GM08714 (cell line): ENCODE data around the gene LIMK2.

ENCODE experiments used
- H3K4me3 ChIP-seq: fragments of 200-500 bp; sonication (Bioruptor generic); 2 replicates; pipeline ENCODE4 v1.5.1; 2014; ENCODE audit warnings: mild to moderate bottlenecking, low read length, inconsistent platforms
- ZNF274 ChIP-seq: IDR thresholded peaks from 2 replicates; pipeline ENCODE4 v1.6.1; 2012; ENCODE audit warnings: mild to moderate bottlenecking, low read depth, low read length

Gene LIMK2

DNA sequence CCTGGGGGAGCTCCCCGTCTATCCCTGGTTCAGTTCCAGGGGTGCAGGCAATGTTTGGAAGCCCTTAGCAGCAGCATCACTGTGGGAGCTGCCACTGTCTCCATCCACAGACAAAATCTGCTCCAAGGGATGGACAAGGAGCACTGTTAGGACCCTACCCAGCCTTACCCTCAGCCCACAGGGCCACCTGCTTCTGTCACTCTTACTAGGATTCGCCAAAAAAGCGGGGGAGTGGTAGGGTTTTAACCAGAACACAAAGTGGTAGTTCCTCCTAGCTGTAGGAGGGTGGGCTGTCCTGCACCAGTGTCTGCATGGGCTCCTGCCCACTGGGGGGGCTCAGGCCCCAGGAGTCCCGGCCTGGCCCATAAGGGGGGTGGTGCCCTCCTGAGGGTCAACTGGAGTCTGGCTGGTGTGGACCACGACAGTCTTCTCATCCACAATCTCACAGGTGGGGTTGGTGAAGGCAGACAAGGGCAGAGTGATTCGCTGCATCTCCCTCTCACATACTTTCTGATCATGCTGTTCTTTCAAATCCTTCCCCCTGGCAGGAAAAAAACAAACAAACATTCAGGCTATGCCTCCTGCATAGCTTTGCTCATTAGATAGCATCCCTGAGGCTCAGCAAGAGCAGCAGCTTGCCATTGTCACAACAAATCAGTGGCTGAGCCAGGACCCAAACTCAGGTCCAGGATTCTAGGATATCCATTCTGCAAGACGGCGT is 70.8 kb downstream of the LIMK2 start:
- TF ChIP-seq ZNF274, result no peak
- H3K4me3 ChIP-seq, result no peak overlapping the region

DNA sequence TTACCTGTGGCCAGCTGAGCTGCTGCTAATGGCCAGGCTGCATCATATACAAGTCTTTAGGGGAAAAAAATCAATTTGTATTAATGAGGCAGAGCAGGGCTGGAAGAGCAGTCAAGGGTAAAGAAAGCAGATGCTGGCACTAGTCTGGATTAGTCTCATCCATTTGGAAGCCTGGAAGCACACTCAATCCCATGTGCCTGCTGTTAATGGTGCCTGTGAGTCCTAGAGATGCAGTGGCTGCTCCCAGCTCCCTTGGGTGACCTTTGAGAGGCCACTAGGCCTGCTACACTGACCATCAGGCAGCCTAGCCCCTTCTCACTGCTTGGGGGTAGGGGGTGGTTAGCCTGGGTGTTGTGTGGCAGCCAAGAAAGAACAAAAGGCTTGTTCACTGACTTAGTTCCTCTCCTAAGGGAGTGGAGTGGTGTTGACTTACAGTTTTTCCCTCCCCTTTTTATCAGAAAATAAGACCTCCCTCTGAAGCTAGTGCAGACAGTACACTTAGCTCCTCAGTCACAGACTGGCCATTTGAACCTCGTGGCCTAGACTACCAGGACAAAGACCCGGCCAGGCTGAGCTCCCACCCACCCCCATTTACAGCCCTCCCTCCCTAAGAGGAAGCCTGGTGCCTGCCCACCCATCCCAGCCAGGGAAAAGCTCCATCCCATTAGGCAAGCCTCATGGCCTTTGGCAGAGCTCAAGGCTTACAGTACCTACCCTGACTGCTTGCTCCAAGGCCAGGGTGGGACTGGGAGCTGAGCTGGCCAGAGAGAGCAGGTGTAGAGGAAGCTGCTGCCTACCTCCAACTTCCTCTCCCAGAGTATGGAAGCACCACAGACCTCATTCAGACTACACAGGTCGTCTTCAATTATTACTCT is 72.4 kb downstream of the LIMK2 start:
- no peak overlapping the region for H3K4me3 ChIP-seq
- TF ChIP-seq ZNF274, result no peak

DNA sequence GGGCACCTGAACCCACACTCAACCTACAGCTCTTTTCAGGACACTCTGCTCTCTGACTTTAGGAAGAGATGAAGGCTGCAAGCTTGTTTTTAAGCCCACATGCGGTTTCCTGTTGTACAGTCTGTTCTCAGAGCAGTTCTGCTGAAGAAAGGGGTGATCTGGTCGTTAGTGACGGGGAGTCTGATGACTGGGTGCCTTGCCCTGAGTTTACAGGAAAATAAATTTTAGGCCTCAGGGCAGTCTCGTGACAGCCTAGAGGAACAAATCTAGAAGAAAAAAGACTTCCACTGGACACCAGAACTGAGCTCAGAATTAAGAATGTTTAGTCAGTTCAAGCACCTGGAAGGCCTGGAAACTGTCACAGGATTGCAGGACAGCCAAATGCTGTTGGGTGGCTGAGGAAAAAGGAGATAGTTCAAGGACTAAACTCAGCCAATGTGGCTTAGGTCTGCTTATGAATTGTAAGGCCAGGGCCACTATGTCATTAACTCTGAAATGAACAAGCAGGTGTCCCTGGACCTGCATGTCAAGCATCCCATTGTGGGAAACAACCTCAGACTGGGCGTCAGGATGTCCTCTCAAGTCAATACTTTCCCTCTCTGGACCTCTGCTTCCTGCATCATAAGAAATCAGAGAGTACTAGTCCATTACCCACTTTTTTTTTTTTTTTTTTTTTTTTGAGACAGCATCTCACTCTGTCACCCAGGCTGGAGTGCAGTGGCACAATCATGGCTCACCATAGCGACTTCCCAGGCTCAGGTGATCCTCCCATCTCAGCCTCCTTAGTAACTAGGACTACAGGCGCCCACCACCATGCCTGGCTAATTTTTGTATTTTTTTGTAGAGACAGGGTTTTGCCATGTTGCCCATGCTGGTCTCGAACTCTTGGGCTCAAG is 74.5 kb downstream of the LIMK2 start:
- TF ChIP-seq ZNF274, result no peak
- no peak overlapping the region for H3K4me3 ChIP-seq

DNA sequence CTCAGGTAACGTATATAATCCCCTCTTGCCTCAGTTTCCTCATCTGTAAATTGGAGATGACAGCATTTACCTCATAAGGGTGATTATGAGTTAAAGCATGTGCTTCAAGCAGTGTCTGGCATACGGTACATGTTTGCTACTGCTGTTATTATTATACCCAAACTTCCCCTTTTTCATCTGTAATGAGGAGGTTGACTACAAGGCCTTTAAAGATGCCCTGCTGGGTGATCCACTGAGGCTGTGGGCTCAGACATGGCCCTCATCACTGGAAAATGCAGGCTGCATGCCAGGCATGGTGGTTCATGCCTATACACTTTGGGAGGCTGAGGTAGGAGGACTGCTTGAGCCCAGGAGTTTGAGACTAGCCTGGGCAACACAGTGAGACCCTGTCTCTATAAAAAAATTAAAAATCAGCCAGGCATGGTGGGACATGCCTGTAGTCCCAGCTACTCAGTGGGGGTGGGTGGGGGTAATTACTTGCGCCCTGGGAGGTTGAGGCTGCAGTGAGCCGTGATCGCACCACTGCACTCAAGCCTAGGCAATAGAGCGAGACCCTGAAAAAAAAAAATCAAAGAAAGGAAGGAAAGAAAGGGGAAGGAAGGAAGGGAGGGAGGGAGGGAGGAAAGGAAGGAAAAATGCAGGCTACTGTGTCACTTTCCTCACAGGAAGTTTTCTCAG is 75.9 kb downstream of the LIMK2 start:
- no peak for TF ChIP-seq ZNF274
- H3K4me3 ChIP-seq, result no peak overlapping the region

DNA sequence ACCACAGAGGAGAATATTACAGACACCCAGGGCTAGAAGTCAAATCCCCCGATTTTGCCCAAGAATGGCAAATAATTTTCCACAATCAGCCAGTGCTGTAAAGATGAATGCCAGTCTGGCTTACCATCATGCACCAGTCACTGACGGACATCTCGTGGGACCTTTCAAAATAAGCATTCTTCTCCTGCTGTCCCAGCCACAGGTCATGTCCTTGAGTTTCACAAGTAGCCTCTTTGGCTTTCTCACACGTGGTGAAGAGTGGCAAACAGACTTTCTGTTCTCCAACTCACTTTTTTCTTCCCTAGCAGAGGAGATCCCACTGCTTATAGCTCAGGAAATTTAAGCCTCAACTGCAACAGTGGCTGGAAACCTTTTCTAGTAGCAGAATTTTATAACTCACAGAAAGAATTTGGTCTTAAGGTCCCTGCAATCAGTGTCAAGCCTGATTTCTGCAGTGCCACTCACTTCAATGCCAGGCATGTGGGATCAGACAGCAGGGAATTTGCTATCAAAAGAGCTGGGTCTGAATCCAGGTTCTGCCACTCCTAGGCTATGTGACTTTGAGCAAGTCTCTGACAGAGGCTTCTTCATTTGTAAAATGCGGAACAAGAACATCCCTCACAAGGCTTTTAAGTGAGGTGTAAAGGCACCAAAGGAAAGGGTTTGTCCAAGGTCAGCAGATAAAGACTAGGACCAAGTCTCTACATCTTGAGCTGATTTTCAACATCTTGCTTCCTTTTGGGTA is 76.6 kb downstream of the LIMK2 start:
- no peak overlapping the region for H3K4me3 ChIP-seq

DNA sequence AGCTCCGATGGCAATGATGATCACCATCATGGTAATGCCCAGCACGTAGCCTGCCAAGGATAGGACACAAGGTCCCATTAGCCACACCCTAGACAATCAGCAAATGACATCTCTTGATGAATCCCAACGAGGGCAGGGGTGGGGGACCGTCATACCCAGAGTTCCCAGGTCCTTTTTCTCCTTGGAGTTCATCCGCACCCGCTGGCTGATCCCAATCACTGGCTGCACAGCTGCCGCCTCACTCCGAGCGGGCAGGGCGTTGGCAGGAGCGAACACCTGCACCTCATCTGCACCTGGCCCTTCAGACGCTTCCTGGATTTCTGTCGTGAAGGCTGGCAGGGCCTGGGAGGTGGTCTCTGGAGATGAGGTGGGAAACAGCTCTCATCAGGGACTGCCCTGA is 77.2 kb downstream of the LIMK2 start:
- no peak for TF ChIP-seq ZNF274
- no peak overlapping the region; the same call in 1 of the 2 replicates for H3K4me3 ChIP-seq

More for the DNA sequence above, 76.6 kb downstream of the LIMK2 start:
- TF ChIP-seq ZNF274, result no peak

DNA sequence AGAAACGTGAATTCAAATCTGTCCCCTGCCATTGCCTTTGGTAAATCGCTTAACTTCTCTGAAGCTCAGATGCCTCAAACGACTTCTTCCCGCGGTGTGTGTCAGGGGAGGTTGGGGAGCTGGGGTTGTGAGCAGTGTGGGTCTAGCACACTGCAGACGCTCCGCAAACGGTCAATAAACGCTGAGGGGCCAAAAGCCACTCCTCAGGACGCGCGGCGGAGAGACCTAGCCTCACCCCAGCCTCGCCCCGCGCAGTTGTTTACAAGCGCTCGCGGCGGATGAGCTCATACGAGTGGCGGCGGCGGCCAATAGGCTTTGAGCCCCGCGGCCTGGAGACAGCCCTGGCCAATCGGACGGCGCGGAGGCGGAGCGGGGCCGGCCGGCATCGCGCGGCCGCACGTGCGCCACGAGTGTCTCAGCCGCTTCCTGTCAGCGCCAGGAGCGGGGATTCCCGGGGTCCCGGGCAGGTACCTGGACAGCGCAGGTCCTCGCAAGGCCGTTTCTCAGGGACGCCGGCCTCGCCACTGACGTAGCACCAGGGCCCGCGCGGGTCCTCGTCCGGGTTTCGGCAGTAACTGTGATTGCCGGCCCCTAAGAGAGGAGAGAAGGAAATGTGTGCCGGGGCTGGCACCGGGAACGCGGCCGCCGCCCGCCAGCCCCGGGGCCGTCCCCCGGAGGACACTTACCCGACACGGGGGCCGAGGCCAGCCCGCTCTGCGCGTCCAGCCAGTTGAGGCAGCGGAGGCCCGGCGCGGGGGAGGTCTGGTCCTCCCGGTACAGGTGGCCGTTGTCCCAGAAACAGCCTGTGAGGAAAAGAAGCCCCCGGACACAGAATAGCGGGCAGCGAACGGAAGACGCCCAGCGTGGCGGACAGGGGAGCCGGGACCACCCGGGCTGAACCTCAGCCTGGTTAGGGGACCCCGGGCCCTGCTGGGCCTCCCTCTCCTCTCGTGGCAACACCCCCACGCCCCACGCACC is 78.7 kb downstream of the LIMK2 start:
- H3K4me3 ChIP-seq, result peak overlapping the region; percentile 49
- TF ChIP-seq ZNF274, result no peak

DNA sequence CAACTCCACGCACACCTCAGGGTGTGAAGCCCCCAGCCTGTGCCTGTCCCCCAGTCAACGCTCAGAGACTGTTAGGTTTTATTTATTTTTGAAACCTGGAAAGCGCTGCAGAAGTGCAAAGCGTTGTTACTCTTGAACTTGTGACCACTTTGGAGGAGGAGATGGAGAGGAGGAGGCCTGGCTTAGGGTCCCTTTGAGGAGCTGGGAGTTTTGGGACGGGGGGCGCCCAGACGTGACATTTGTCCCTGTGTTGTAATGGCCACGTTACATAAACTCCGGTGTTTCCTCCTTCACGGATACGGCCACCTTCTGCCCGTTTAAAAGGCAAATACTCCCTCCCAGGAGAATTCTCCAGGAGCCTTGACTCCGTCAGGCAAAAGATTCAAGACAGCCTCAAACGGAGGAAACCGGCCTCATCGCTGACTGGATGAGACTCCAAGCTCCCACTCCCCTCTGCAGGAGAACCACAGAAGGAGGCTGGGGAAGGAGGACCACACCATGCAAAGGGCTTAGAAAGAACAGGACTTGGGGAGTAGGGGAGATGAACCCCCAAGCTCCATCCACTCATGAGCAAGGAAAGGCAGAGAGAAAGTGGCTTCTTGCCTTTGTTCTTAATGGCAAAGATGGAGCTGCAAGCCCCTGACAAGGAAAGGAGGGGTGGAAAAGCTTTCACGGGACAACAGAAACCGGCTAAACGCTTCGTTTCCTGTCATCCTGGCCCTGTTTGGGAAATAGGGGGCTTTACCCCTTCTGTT is 79.6 kb downstream of the LIMK2 start:
- TF ChIP-seq ZNF274, result no peak

DNA sequence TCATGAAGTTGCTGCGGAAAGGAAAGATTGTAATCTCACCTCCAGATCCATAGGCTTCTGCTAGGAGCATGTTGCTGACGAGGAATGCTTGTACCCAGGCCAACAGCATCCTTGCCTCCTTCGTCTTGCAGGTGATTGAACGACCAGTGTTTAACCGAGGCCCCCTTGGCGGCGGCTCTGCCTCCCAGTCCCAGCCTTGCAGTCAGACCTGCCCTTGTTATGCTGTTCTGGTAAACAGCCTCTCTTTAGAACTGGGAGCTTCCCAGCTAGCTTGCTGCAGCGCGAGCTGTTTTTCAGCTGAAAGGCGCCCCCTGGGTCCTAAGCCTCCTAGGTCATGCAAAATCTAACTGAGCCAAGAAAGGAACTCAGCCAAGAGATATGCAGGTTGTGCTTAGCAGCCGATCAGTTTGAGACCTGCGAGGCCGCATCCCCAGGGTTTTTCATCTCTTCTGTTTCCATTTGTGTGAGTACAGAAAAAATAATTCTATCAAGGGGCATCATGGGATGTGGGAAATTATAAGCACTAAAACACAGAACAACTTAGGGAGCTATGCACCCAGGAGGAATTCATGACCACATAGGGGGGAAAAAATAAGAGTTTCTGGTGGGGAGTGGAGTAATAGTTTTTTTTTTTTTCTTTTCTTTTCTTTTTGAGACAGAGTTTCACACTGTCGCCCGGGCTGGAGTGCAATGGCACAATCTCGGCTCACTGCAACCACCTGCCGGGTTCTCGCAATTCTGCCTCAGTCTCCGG is 80.3 kb downstream of the LIMK2 start, which contains the start of gene PIK3IP1:
TSS of gene PIK3IP1 (minus strand) at position 253 of the 754 bp plus-strand sequence. CDS start at position 109, 144 bp downstream.
- no peak for TF ChIP-seq ZNF274
- H3K4me3 ChIP-seq, result peak within 1 kb of the TSS; percentile 53; the same call in 1 of the 2 replicates

More for the DNA sequence above, 79.6 kb downstream of the LIMK2 start:
- peak overlapping the region; percentile 53; the same call in 1 of the 2 replicates for H3K4me3 ChIP-seq

DNA sequence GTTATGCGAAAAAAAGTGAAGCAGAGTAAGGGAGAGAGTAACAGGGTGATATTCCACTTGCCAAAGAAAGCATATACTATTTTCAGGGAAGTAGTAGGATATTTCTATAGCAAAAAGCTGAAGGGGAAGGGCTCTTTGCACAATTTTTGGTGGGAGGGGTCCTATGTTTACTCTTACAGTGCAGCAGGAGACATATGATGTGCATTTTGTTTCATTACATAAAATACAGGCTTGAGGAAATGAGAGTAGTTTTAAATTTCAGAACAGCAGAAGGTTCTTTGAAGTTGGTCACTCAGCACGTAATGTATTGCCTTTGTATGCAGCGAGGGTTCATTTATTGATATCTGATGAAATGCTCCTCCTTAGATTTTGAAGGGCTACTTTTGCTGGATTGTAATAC is 83.3 kb downstream of the LIMK2 start:
- no peak overlapping the region for H3K4me3 ChIP-seq
- TF ChIP-seq ZNF274, result no peak
